GM21619 (cell line): ENCODE data around the gene CYFIP1.

Experiments
- ATAC-seq: cut with Tn5 transposase; IDR thresholded peaks from one replicate; pipeline ENCODE4 v1.9.1; 2021; ENCODE audit not compliant: unreplicated experiment

CYFIP1 gene

GRCh38 chr15:22823495-22824128 is 156.6 kb downstream of the CYFIP1 start:
- ATAC-seq: no peak

GRCh38 chr15:22819651-22820050 is 160.5 kb downstream of the CYFIP1 start:
- no peak for ATAC-seq
